Kidney (tissue), 14 donors: Measurements from ENCODE around the gene FLAD1. TPM values are rescaled to one million over a fixed set of nuclear protein-coding genes. Genes with fewer than 3 reads are reported as not detected.

Experiments
- DNase-seq, 5 donors: peaks; one replicate each; pipeline ENCODE4 v3.0.0-alpha.2; 2013 to 2020
- FAIRE-seq: peaks from 2 replicates; lab custom pipeline; 2012; peaks lifted over from hg19 to GRCh38; lab: Jason Lieb, UNC
- H3K27ac ChIP-seq, 2 donors: one replicate each; pipeline ENCODE4 v1.7.0; 2013; ENCODE audit warnings: low read depth in 2 of 2, low read length in 2 of 2, inconsistent platforms in 1 of 2
- H3K27me3 ChIP-seq: one replicate; pipeline ENCODE4 v1.7.1; 2013; ENCODE audit warnings: low read length, inconsistent platforms; ENCODE audit not compliant: control insufficient read depth, insufficient read depth
- H3K36me3 ChIP-seq, 3 donors: one replicate each; pipeline versions ENCODE4 v1.7.0 to v1.7.1; 2013; ENCODE audit warnings: low read length in 3 of 3, control low read depth in 1 of 3, inconsistent platforms in 1 of 3; ENCODE audit not compliant: insufficient read depth in 3 of 3, control insufficient read depth in 2 of 3
- H3K4me1 ChIP-seq, 3 donors: one replicate each; pipeline versions ENCODE4 v1.7.0 to v1.7.1; 2013; ENCODE audit warnings: low read length in 3 of 3, inconsistent platforms in 1 of 3, low read depth in 1 of 3; ENCODE audit not compliant: control insufficient read depth in 2 of 3, insufficient read depth in 2 of 3
- H3K4me3 ChIP-seq, 3 donors: one replicate each; pipeline versions ENCODE4 v1.7.0 to v1.8.1; 2013; ENCODE audit warnings: low read length in 3 of 3, control low read depth in 1 of 3, inconsistent platforms in 1 of 3
- H3K9ac ChIP-seq, 3 donors: one replicate each; pipeline versions ENCODE4 v1.7.0 to v1.7.1; 2013; ENCODE audit warnings: low read length in 3 of 3, control low read depth in 1 of 3, inconsistent platforms in 1 of 3
- H3K9me3 ChIP-seq, 3 donors: one replicate each; pipeline versions ENCODE4 v1.7.0 to v1.7.1; 2013; ENCODE audit warnings: low read length in 3 of 3, control low read depth in 1 of 3, inconsistent platforms in 1 of 3; ENCODE audit not compliant: control insufficient read depth in 2 of 3, insufficient read depth in 1 of 3
- CTCF ChIP-seq: IDR thresholded peaks from 3 replicates; pipeline ENCODE4 v1.5.1; 2012; ENCODE audit warnings: mild to moderate bottlenecking, moderate library complexity, borderline replicate concordance; ENCODE audit not compliant: insufficient read depth; ENCODE audit errors: extremely low read depth
- intact Hi-C: fragments of 100-400 bp; cut with DNase I; formaldehyde crosslinking; loops from one replicate; pipeline ENCODE4 v1.11.1; 2022
- polyA plus RNA-seq: library from polyadenylated mRNA; stranded (reverse); fragments of 350-450 nt; fragmentation: Illumina TruSeq; extraction: RNeasy Lipid Tissue Mini Kit (QIAGEN cat#74804); gene quantifications from one replicate; pipeline ENCODE4 v1.2.3, GENCODE V29; 2014; ENCODE audit warnings: low read depth, low replicate concordance; ENCODE audit not compliant: insufficient read depth
- total RNA-seq: library from RNA; stranded (reverse); fragmentation: NEBNext Ultra II Directional; extraction: Animal tissue kit (Norgen Biotek cat#: 25700); gene quantifications from one replicate; pipeline ENCODE4 v1.2.1, GENCODE V29; 2021
- donor health status: control.
- donor health status: control.
- donor health status: control.
- donor health status: control.
- donor health status: control.
- donor health status: DM: yes; HTN: yes; CAD: no.
- donor health status: Normal renal cell carcinoma (clear cell type).

Gene FLAD1
- total and polyA plus RNA-seq, 2 donors from 2014 or later: 34.1 to 37.9 TPM

DNA sequence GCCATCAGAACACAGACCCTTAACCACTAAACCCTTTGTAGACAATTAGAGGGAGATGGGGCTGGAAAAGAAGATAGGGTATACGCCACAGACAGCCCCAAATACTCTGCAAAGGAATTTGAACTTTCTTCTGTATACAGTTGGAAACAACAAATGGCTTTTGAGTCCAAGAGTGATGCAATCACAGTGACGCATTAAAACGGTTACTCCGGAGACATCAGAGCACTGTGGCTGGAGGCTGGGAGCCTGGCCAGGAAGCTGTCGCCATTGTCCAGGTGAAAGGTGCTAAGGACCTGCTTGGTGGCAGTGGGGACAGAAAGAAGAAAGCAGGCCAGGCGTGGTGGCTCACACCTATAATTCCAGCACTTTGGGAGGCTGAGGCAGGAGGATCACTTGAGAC lies 4.2 kb downstream of the FLAD1 start:
- DNase-seq: no peak

GRCh38 chr1:154988058-154988954 lies 5.2 kb downstream of the FLAD1 start:
- no peaks in the 10 kb centered on the region for H3K27me3 ChIP-seq
- intact Hi-C loops: no loop called here
- H3K9ac ChIP-seq: no peak overlapping the region
- TF ChIP-seq CTCF: no peak
- FAIRE-seq (no peak), DNase-seq (peak in 1 of 5 donors; percentile 57)
- H3K36me3 ChIP-seq: peaks cover 2 to 16% (median 5%) of the 10 kb centered on the region in 3 donors
- H3K27ac ChIP-seq: no peak overlapping the region
- peaks cover 0 to 8% (median 0%) of the 10 kb centered on the region in 3 donors for H3K4me1 ChIP-seq
- H3K4me3 ChIP-seq: no peak overlapping the region
- no peaks in the 10 kb centered on the region for H3K9me3 ChIP-seq

More for the DNA sequence above, 4.2 kb downstream of the FLAD1 start:
- no peak overlapping the region for H3K4me3 ChIP-seq
- FAIRE-seq: no peak
- H3K27me3 ChIP-seq: no peaks in the 10 kb centered on the region
- no peak for TF ChIP-seq CTCF
- H3K27ac ChIP-seq: no peak overlapping the region
- H3K36me3 ChIP-seq: peaks cover 2 to 16% (median 5%) of the 10 kb centered on the region in 3 donors
- intact Hi-C loops: no loop called here
- no peaks in the 10 kb centered on the region for H3K9me3 ChIP-seq
- no peak overlapping the region for H3K9ac ChIP-seq
- peaks cover 0 to 13% (median 4%) of the 10 kb centered on the region in 3 donors for H3K4me1 ChIP-seq

DNA sequence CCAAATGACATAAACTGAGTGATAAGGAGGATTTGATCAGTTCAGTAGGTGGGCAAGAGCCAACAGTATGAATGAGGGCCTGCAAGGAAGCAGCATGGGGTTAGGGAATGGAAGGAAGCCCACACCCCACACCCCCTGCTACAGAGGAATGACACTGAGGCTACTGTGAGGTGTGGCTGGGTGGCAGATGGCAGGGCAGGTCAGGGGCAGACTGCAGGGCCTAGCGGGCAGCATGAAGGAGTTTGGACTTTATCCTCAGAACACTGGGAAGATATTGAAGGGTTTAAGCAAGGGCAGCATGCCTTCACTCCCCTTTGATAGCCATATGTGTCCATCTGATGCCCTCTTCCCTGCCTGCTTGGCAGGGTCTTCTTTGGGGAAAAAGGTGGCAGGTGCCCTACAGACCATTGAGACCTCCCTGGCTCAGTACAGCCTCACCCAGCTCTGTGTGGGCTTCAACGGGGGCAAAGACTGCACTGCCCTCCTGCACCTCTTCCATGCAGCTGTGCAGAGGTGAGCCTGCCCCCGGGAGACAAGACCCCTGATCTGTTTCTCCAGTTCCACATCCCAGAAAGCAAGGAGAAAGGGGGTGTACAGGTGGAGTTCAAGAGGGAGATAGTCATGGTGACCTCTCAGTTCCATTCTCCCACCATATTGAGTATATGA lies 6.2 kb downstream of the FLAD1 start:
- no peaks in the 10 kb centered on the region for H3K4me1 ChIP-seq
- no peaks in the 10 kb centered on the region for H3K27me3 ChIP-seq
- FAIRE-seq (no peak), DNase-seq (peak in 1 of 5 donors; percentile 35)
- no peak overlapping the region for H3K27ac ChIP-seq
- H3K36me3 ChIP-seq: peaks cover 2 to 16% (median 5%) of the 10 kb centered on the region in 3 donors
- no peak overlapping the region for H3K9ac ChIP-seq
- intact Hi-C loops: no loop called here
- no peaks in the 10 kb centered on the region for H3K9me3 ChIP-seq
- no peak overlapping the region for H3K4me3 ChIP-seq
- TF ChIP-seq CTCF: no peak
